ENCODE measurements around the gene CTXN1.

DNA sequence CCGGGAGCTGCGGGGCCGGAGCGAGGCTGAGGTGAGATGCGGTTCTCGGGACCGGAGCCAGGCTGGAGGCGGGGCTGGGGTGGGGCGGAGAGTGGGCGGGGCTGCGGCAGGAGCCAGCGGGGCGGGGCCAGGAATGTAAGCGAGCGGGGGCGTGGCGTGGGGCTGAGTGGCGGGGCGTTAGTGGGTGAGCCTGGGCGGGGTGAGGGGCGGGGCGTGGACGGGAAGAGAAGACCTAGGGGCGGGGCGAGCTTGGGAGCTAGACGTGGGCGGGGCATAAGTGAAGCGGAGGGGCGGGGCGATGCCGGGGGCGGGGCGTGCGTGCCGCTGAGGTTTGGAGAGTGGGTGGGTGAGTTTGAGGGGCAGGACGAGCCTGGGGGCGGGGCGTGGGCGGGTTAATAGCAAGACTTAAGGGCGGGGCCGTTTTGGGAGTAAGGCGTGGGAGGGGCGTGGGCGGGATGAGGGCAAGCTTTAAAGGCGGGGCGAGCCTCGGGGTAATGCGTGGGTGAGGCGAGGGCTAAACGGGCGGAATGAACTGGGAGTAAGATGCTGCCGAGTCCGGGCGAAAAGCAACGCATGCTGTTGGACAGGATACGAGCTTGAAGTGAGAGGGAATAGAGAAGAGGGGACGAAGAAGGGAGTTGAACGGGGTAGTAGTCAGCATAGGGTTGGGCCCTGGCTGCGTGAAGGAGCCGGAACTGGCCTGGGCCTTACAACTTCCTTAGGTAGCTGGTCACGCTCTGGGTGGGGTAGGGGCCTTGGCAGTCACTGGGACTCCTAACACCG, 5.2 kb downstream of the CTXN1 start:
- TF ChIP-seq, protein P1, sequence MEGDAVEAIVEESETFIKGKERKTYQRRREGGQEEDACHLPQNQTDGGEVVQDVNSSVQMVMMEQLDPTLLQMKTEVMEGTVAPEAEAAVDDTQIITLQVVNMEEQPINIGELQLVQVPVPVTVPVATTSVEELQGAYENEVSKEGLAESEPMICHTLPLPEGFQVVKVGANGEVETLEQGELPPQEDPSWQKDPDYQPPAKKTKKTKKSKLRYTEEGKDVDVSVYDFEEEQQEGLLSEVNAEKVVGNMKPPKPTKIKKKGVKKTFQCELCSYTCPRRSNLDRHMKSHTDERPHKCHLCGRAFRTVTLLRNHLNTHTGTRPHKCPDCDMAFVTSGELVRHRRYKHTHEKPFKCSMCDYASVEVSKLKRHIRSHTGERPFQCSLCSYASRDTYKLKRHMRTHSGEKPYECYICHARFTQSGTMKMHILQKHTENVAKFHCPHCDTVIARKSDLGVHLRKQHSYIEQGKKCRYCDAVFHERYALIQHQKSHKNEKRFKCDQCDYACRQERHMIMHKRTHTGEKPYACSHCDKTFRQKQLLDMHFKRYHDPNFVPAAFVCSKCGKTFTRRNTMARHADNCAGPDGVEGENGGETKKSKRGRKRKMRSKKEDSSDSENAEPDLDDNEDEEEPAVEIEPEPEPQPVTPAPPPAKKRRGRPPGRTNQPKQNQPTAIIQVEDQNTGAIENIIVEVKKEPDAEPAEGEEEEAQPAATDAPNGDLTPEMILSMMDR (IDR thresholded peaks at IDR 0.05; ENCODE audit: insufficient read depth, low read depth, low read length), result no peak
- no peak for TF ChIP-seq EZH2 (IDR thresholded peaks at IDR 0.05; ENCODE audit: insufficient read depth, low read length)
